Body of pancreas (tissue), 4 donors: Measurements from ENCODE around the gene CGN. TPM values are rescaled to one million over a fixed set of nuclear protein-coding genes. Genes with fewer than 3 reads are reported as not detected.

Experiments
- ATAC-seq: fragments of 150-250 bp; one replicate; pipeline ENCODE4 v1.9.1; 2016
- DNase-seq, 4 donors: peaks; one replicate each; pipeline ENCODE4 v3.0.0-alpha.2; 2019
- H3K27ac ChIP-seq, 4 donors: fragments of 200-600 bp; sonication (generic); 1 replicate in 3 of 4; 2 replicates in 1 of 4; pipeline versions ENCODE4 v1.5.1 to v1.6.1; 2016 to 2019; ENCODE audit warnings: mild to moderate bottlenecking in 1 of 4, mixed read lengths in 1 of 4, moderate library complexity in 1 of 4
- H3K27me3 ChIP-seq, 2 donors: fragments of 200-600 bp; sonication (generic); one replicate each; pipeline ENCODE4 v1.6.0; 2016; ENCODE audit warnings: mild to moderate bottlenecking in 1 of 2
- H3K36me3 ChIP-seq, 2 donors: fragments of 200-600 bp; sonication (generic); replicated peaks in 1 of 2; 2 replicates each; pipeline ENCODE4 v1.5.1; 2016; ENCODE audit warnings: low read depth in 2 of 2; ENCODE audit not compliant: insufficient read depth in 1 of 2
- H3K4me1 ChIP-seq: fragments of 200-600 bp; sonication (generic); one replicate; pipeline ENCODE4 v1.6.0; 2016
- H3K4me3 ChIP-seq, 2 donors: fragments of 200-600 bp; sonication (generic); 1 replicate in 1 of 2; 2 replicates in 1 of 2; pipeline ENCODE4 v1.5.1; 2016 to 2019
- H3K9me3 ChIP-seq, 3 donors: fragments of 200-600 bp; sonication (generic); 1 replicate in 2 of 3; 2 replicates in 1 of 3; pipeline ENCODE4 v1.5.1; 2016
- CTCF ChIP-seq, 7 experiments: fragments of 450-650 bp in 4 of 7; fragments of 200-600 bp in 3 of 7; sonication (generic) in 3 of 7; IDR thresholded peaks; one replicate each; pipeline ENCODE4 v1.5.1; 2016 to 2019; ENCODE audit warnings: antibody characterized with exemption in 7 of 7
- POLR2A ChIP-seq, 3 donors: fragments of 450-650 bp; IDR thresholded peaks; one replicate each; pipeline ENCODE4 v1.6.1; 2016; ENCODE audit warnings: antibody characterized with exemption in 3 of 3, mild to moderate bottlenecking in 2 of 3
- WGBS, 2 donors: methylation state at CpG; one replicate each; pipeline ENCODE4 v1.1.5; 2017; 5-methylcytosine and 5-hydroxymethylcytosine counted together
- intact Hi-C: fragments of 100-400 bp; cut with DNase I; formaldehyde crosslinking; loops from one replicate; pipeline ENCODE4 v1.15.1; 2023
- total RNA-seq, 2 donors: library from RNA; depleted of rRNA; stranded (reverse); fragments of >200 nt; gene quantifications; one replicate each; pipeline ENCODE4 v1.1.0, GENCODE V29; 2016

Gene CGN
- total RNA-seq, 2 donors from 2014 or later, result 31.0 to 42.8 TPM

- intact Hi-C loops, result no loop called here
- 66 to 74% methylated on average over 2 of the region's 2 CpGs for WGBS, 2 donors
- Histone ChIP-seq H3K4me3 (no peak overlapping the region), H3K36me3 (no peaks in the 10 kb centered on the region), H3K9me3 (no peaks in the 10 kb centered on the region), H3K4me1 (peaks cover 35% of the 10 kb centered on the region), H3K27me3 (no peaks in the 10 kb centered on the region), H3K27ac (peak overlapping the region in 3 of 4 donors; percentile 37 to 76 (median 61))
- ATAC-seq, result no peak
- no peak for DNase-seq
- TF ChIP-seq POLR2A (IDR thresholded peaks at IDR 0.05), result no peak
- no peak for TF ChIP-seq CTCF (IDR thresholded peaks at IDR 0.05)
These were observed 38.0 kb downstream of the CGN start for GRCh38 chr1:151549199-151549598.

GRCh38 chr1:151553659-151554058, 42.5 kb downstream of the CGN start:
- H3K27me3 ChIP-seq, result no peaks in the 10 kb centered on the region
- no peak for ATAC-seq
- no peaks in the 10 kb centered on the region for H3K9me3 ChIP-seq
- DNase-seq, result no peak
- no peak overlapping the region for H3K4me3 ChIP-seq
- H3K36me3 ChIP-seq, result no peaks in the 10 kb centered on the region
- WGBS, 2 donors, result 91 to 92% methylated on average over 4 of the region's 4 CpGs
- peaks cover 12% of the 10 kb centered on the region for H3K4me1 ChIP-seq
- TF ChIP-seq CTCF (IDR thresholded peaks at IDR 0.05) (no peak), POLR2A (IDR thresholded peaks at IDR 0.05) (no peak)
- intact Hi-C loops, result no loop called here
- no peak overlapping the region for H3K27ac ChIP-seq

GRCh38 chr1:151556052-151556451, 44.9 kb downstream of the CGN start:
- TF ChIP-seq CTCF (IDR thresholded peaks at IDR 0.05) (no peak), POLR2A (IDR thresholded peaks at IDR 0.05) (no peak)
- no peaks in the 10 kb centered on the region for H3K27me3 ChIP-seq
- no peak overlapping the region for H3K4me3 ChIP-seq
- no peak overlapping the region for H3K27ac ChIP-seq
- no peak for DNase-seq
- H3K4me1 ChIP-seq, result no peaks in the 10 kb centered on the region
- intact Hi-C loops, result no loop called here
- ATAC-seq, result no peak
- 85 to 96% methylated on average over 2 of the region's 2 CpGs for WGBS, 2 donors
- no peaks in the 10 kb centered on the region for H3K9me3 ChIP-seq
- H3K36me3 ChIP-seq, result no peaks in the 10 kb centered on the region

- TF ChIP-seq CTCF (IDR thresholded peaks at IDR 0.05), result no peak
- TF ChIP-seq POLR2A (IDR thresholded peaks at IDR 0.05), result no peak
- ATAC-seq (no peak), DNase-seq (no peak)
- intact Hi-C loops, result no loop called here
- 75 to 86% methylated on average over 1 of the region's 1 CpG for WGBS, 2 donors
- H3K4me3 ChIP-seq, result no peak overlapping the region
- peaks cover 0 to 8% of the 10 kb centered on the region in 2 donors for H3K36me3 ChIP-seq
- H3K27me3 ChIP-seq, result no peaks in the 10 kb centered on the region
- H3K9me3 ChIP-seq, result no peaks in the 10 kb centered on the region
- no peaks in the 10 kb centered on the region for H3K4me1 ChIP-seq
- no peak overlapping the region for H3K27ac ChIP-seq
These were observed 51.5 kb downstream of the CGN start for GRCh38 chr1:151562661-151563060.

GRCh38 chr1:151563376-151563775, 52.2 kb downstream of the CGN start:
- TF ChIP-seq CTCF (IDR thresholded peaks at IDR 0.05), result no peak
- TF ChIP-seq POLR2A (IDR thresholded peaks at IDR 0.05), result no peak
- Histone ChIP-seq H3K4me1 (no peaks in the 10 kb centered on the region), H3K27me3 (no peaks in the 10 kb centered on the region), H3K4me3 (no peak overlapping the region), H3K9me3 (no peaks in the 10 kb centered on the region), H3K36me3 (peaks cover 0 to 8% of the 10 kb centered on the region in 2 donors), H3K27ac (no peak overlapping the region)
- 46 to 50% methylated on average over 2 of the region's 2 CpGs for WGBS, 2 donors
- no peak for DNase-seq
- no peak for ATAC-seq
- intact Hi-C loops, result no loop called here
